HG02759 (cell line): Measurements from ENCODE around the gene DRD2.
"Not testable (repeated sequence)": the region's sequence is repeated elsewhere in the genome, so short reads cannot be mapped to it uniquely, and the experiment has no call there.

Source experiments
- ATAC-seq: cut with Tn5 transposase; IDR thresholded peaks from one replicate; pipeline ENCODE4 v1.9.1; 2021; ENCODE audit warnings: mild to moderate bottlenecking, moderate library complexity; ENCODE audit not compliant: unreplicated experiment

DRD2 gene

DNA sequence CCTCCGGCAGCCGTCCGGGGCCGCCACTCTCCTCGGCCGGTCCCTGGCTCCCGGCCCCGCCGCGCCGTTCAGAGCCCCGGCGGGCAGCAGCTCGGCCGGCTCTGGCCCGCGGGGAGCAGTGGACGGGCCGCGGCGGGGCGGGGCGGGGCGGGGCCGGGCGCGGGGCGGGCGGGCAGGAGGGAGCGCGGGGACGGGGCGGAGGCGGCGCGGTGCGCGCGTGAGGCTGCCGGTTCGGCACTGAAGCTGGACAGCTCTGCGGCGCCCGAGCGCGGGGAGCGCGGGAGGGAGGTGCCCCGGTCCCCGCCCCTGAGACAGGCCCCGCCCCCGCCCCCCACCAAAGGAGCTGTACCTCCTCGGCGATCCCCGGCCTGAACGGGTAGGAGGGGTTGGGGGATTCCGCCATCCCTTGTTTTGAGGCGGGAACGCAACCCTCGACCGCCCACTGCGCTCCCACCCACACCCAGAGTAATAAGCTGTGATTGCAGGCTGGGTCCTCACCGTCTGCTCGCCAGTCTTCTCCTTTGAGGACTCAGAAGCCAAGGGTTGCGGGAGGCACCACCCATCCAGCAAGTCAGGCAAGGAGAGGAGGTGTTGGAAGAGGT is at the start of gene DRD2:
Gene DRD2 (minus strand): TSS at position 239 of the 602 bp plus-strand sequence. CDS start 50,747 bp downstream, outside the sequence.
- no peak for ATAC-seq

DNA sequence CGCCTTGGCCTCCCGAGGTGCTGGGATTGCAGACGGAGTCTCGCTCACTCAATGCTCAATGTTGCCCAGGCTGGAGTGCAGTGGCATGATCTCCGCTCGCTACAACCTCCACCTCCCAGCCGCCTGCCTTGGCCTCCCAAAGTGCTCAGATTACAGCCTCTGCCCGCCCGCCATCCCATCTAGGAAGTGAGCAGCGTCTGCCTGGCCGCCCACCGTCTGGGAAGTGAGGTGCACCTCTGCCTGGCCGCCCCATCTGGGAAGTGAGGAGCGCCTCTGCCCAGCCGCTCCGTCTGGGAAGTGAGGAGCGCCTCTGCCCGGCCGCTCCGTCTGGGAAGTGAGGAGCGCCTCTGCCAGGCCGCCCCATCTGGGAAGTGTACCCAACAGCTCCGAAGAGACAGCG is 48.7 kb upstream of the DRD2 start:
- ATAC-seq = not testable (repeated sequence)

DNA sequence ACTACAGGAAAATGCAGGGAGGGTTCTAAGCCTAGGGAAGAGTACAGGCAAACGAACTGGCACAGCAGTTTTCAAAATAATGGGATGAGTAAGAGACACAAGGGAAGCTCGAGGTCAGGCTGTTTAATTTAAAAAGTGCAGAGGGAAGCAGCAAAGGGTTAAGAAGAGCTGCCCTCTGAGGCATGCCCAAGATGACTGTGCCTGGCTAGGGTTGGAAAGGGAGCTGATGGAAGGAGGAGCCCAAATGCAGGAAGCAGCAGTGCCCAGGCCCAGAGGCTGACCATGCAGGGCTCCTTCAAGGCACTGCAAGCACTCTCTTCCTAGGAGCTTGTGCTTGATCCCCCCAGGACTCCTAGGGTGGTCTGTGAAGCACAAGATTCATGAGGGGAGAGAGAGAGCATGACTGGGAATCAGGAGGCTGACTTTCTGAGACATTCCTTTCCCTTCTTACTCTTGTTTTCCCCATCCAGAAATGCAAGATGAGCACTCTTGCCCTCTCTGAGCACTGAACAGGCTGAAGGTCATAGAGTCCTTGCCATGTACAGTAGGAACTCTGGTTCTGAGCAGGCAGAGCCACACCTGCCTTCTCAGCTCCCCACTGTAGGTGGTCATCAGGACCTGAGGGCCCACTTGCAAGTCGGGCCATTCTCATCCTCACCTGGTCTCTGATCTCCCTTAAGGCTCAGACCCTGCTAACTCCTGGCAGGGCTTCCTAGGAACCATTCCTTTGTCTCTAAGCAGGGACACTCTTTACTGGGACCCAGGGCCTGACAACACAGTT is 46.7 kb upstream of the DRD2 start:
- no peak for ATAC-seq

DNA sequence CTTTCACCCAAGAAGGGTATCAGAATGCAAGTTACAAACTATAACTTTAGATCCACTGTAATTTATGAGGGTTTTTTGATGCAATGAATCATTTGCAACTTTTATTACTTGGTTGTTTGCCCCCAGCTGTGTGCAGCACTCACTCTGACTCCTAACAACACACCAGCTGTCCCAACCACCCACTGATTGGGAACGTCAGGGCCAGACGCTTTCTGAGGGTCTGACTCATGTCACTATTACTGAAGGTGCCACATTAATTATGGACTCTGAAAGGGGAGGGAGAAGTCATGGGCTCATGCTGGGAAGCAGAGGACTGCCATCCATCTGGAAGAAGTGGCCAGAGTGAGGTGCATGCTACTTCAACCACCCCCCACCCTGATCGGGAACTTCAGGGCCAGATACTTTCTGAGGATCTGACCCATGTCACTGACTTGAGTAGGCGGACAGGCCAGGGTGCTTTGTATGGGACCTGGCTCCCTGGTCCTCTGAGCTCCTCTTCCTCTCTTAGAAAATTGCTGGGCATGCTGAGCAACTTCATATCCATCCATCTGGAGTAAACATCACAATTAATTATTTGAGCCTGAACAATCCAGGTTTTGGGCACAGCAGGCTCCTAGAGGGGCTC is 44.9 kb upstream of the DRD2 start:
- no peak for ATAC-seq

DNA sequence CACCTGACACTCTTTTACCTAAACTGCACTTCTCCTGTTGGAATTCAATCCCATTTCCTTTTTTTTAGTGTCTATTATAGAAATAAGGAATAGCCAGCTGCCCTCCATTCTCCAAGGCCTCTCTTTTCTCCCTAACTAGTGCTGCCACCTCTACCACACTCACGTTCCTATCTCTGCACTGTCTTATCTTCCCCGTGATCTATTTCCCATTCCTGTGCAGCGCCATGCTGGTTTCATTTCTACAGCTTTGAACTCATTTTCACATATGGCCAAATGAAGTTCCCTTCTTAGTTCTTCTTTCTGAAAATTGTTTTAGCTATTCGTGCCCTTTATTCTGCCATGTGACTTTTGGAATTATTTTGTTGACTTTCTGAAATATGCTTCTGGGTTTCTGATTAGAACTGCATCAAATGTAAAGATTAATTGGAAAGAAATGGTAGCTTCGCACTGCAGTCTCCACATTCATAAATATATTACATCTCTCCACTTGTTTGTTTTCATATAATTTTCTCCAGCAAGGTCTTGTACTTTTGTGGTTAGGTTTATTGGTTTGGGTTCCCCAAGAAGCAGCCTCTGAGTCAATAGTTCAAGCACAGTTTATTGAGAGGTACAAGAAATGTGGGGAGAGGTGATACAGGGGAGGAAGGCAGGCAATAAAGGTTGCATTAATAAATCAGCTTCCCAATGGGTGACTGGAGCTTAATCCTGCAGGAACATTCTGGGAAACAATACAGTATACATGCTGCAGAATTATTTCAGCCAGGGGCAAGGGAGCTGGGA is 43.7 kb upstream of the DRD2 start:
- ATAC-seq = no peak

DNA sequence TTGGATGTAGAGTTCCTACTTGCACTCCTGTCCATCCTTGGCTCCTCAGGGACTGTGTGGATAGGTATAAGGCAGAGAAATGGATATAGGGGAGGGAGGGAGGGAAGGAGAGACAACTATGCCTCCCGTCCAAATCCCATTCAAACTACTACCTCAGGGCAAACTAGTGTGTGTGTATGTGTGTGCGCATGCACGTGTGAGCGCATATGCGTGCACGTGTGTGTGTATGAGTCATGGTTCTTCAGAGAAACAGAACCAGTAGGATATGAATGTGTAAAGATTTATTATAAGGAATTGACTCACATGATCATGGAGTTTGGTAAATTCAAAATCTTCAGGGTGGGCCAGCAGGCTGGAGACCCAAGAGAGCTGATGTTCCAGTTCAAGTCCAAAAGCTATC is 42.2 kb upstream of the DRD2 start:
- ATAC-seq = no peak

DNA sequence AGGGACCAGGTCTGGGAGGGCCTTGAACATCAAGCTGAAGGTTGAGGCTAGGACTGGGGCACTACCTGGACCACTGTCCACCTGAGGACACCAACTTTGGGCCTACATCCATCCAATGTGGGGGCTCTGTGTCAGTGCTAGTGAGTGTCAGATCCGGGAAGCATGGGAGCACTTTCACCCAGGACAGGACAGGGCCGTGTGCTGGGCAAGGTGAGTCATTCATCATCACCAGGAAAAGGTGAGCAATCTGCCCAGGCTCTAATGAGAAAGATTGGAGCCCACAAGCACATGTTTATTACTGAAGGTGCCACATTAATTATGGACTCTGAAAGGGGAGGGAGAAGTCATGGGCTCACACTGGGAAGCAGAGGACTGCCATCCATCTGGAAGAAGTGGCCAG is 39.7 kb upstream of the DRD2 start:
- ATAC-seq = no peak

DNA sequence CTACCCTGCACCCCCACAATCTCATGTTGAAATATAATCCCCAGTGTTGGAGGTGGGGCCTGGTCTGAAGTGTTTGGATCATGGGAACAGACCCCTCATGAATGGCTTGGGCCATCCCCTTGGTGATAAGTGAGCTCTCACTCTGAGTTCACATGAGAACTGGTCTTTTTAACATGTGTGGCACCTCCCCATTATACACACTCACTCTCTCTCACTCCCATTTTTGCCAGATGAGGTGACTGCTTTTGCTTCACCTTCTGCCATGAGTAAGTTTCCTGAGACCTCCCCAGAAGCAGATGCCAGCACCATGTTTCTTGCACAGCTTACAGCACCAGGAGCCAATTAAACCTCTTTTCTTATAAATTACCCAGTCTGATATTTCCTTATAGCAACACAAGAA is 32.1 kb upstream of the DRD2 start:
- ATAC-seq = no peak

DNA sequence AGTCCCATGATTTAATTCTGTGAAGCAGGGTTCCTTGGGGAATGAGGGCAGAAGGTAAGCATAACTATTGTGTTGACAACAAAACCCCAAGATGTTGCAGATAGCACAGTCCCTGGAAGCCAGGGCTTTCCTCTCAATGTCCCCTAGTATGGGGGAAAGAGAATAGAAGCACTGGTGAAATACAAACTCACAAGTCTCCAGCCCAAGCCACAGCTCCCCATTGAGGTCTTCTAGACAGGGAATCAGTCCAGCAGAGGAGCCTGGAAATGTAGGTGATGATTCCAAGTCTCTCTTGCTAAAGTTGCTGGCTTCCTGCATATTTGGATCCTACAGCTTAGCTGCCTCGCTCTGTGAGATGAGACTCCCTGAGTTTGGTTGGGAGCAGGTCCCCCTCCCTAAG is 31.7 kb upstream of the DRD2 start:
- ATAC-seq = no peak

DNA sequence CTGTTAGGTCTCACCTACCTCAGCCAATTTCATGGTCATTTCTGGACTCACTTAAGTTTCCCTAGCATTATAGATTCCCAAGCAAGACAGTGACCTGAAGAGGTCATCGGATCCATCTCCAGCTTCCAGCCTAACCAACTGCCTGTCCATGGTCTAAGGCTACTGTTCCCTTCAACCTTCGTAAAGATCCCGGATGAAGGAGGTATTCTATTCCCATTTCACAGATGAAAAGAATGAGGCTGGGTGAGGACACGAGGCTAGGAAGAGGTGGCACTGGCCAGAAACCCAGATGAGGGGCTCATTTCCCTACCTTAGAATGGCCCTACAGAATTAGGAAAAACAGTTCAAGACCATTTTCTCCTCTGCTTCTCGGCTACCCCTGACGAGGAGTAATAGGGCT is 31.3 kb upstream of the DRD2 start:
- no peak for ATAC-seq

DNA sequence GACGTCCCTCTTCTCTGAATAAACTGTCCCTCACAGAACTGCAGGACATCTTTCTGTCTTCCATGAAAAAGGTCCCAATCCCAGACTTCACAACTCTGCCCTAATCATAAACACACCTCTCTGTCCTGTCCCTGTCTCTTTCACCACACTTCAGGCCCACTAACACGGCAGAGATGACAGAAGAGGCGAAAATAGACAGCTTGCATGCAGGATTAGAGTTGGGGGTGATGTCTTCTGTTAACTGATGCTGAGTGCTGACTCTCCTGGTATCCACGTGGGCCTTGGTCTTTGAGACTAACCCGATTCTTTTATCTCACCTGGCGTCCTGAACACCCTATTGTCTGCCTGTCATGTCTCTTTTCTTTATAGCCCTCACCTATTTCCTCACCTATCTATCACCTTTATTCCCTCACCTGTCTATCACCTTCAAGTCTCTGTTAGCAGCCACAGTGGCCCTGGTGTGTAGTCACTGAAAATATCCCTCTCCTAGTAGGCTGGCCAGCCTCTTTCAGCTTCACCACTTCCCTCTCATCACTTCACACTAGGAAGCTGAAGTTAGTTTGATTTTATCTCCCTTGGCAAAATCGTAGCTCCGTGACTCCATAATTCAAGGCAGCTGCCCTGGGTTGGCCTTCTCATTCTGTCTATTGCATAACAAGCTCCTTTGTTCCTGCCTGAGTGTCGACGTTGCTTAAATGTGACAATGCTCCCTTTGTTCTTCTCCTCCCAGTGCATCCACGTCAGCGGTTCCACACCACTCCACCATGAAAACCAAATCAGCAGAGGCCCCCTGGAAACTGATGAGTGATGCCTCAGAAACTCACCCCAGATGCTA is 30.6 kb upstream of the DRD2 start:
- ATAC-seq = no peak

DNA sequence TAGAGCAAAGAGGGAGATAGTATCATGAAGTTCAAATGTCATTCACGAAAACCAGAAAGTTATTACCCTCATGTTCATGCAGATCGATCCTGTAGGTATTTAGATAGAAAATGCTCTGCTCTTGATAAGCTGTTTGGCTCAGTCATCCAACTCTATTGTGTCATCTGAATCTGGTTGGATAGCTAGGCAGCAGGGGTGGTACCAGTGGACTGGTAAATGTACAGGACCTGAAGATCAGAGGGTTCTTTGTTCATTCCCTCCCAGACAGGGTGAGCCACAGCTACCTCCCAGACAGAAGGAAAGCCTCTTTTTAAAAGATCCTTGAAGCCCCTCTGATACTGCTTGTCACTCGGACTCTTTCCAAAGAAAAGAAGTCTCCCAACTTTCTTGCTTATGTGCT is 29.8 kb upstream of the DRD2 start:
- ATAC-seq = no peak

DNA sequence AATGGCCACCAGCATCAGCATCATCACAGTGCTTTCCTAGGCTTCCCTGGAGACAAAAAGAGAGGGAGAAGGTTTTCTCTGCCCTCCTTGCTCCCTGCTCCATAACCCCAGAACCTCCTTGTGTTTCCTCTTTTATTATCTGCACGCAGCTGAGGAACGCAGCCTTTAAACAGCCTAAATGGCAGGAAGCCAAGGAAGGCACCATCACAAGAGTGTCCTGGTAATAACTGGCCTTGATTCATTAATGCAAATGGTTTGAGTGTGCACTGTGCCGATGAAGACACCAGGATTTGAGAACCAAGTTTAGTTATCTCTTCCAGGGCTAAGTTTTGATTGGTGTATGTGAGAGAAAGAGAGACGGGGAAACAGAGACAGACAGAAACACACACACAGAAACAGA is 29.4 kb upstream of the DRD2 start:
- ATAC-seq = no peak

DNA sequence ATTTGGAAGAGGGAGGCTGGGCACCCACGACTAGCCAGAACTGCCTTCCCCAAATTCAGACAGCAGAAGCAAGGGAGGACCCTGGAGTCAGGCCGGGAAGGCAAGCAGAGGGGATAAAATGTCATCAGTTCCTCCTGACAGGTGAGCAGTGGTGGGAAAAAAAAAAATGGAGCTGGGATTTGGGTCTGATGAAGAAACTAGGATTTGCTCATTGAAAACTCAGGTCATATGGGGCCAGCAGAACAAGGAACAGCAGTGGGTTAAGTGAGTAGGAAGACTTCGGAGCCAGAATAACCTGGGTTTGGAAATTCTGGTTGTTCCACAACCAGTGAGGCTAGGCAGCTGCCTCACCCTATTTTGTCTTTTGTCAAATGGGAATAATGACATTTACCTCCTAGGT is 28.9 kb upstream of the DRD2 start:
- no peak for ATAC-seq

DNA sequence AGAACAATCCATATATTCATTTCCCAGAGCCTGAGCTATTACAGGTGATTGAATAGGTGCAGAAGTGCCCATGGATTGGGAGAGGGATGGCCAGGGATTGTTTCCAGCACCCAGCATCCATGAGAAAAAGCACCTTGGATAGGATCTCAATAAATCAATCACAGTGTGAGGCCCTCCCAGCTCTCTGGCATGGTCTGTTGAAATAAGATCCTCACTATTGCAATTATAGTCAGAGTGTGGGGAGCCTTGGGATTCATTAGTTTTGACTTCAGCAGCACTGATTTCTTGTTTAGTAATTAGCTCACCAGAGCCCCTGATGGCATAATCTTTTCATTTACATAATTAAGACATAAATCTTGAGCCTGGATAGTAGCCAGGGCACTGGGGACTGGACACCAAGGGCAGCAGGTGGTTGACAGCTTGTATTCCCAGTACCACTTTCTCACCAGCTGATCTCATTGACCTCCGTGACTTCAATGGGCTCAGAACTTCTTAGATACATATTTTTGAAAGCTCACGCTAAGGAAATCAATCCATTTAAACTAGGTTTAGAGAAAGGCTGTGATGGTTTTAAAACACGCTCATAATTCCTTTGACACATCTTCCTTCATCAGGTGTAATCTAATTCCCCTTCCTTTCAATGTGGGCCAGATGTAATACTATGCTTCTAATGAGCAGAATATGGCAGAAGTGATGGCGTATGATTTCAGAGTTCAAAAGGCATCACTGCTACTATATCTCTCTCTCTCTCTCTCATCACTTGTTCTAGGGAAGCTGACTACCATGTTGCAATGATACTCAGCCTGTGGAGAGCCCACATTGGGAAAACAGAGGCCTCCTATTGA is 22.1 kb upstream of the DRD2 start:
- no peak for ATAC-seq

DNA sequence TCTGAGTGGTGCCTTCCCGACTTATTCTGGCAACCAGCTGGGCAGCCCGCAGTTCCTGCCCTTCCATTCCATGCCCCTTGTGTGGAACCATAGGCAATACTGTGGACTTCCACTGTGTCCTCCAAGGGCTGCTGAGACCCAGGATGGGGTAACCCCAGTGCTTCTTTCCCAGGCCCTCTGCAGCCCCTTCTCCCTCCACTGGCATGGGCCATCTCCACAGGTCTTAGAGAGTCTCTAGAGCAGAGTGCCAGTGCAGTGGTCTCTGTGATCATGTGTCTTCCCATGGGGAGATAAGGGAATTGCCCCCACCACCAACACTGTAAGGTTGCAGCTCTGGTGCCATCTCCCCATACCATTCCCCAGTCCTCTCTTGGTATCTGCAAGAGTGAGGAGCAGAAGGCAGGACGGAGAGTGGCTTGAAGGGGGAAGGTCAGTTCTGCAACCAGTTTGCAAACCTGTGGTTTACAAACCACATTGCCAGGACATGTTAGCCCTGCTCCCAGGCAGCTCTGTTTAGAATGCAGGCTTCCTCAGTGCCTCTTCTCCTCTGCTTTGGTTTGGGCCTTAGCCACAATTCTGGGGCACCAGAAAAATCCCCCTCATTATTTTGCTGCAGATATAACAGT is 20.9 kb upstream of the DRD2 start:
- ATAC-seq = no peak

DNA sequence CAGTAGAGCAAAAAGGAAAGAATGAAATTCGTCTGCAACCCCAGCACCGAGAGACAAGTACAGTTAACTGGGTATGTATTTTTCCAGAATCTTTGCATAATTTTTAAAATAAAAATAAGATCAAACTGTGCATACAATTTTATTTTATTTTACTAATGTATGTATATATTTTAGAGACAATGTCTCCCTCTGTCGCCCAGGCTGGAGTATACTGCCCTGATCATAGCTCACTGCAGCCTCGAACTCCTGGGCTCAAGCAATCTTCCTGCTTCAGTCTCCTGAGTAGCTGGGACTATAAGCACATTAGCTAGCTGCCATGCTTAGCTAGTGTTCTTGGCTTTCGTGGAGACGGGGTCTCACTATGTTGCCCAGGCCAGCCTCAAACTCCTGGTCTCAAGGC is 18.8 kb upstream of the DRD2 start:
- ATAC-seq = no peak

DNA sequence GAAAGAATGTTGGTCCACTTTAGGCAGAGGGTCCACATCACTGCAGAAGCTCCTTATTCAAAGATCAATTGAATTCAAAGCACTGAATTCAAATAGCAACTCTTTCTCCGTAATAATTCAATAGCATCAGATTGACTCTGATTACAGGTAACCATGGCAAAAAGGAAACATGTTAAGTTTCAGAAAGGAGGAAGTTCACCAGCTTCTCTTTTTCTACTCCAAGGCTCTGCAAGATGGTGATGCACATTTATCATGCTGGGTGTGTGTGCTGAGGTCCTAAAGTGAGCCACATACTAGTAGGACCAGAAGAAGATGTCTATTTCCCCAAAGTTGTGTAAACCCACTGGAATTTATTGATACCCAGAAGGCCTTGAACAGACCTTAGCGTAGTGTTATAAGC is 18.0 kb upstream of the DRD2 start:
- ATAC-seq = no peak

DNA sequence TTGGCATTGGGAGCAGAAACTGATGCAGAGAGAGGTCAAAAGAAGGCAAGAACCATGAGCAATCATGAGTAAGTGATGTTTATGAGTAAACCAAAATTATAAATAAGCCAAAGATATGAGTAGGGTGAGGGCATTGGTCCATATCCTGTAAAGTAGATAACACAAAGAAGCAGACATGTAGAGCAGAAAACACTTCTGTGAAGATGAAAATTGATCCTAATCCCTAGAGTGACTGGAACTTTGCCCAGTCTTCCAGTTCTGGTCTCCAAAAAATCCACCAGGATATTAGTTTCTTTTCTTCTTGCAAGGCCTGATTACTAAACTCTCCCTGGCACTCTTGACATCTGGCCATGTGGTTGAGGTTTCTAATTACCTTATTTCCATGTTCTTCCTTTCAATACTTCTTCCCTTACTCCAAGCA is 13.7 kb upstream of the DRD2 start:
- no peak for ATAC-seq
